Measurements from ENCODE around the gene POR. TPM values are rescaled to one million over a fixed set of nuclear protein-coding genes. Genes with fewer than 3 reads are reported as not detected.

Gene POR
- total and polyA plus RNA-seq, 4 donors: 116 to 973 (median 474) TPM

- DNase-seq (ENCODE audit: low spot score): no peak
- WGBS: 91% methylated on average over 1 of the region's 1 CpG
- TF ChIP-seq FOXA2 (IDR thresholded peaks at IDR 0.05): no peak
- no peak for TF ChIP-seq TAF1 (conservative IDR thresholded peaks at IDR 0.05)
- no peak for TF ChIP-seq RAD21 (IDR thresholded peaks at IDR 0.05)
- no peak for TF ChIP-seq FOXA1 (IDR thresholded peaks at IDR 0.05)
- no peak for TF ChIP-seq GABPA (IDR thresholded peaks at IDR 0.05 in 1 of 2, conservative IDR thresholded peaks at IDR 0.05 in 1 of 2)
- no peak for TF ChIP-seq SP1 (IDR thresholded peaks at IDR 0.05)
- no peak for TF ChIP-seq HNF4A (conservative IDR thresholded peaks at IDR 0.05)
- no peak for TF ChIP-seq REST (IDR thresholded peaks at IDR 0.05)
- TF ChIP-seq MAX (IDR thresholded peaks at IDR 0.05): no peak
- no peak for TF ChIP-seq ZBTB33 (IDR thresholded peaks at IDR 0.05)
- TF ChIP-seq JUND (IDR thresholded peaks at IDR 0.05): no peak
- no peak for TF ChIP-seq ATF3 (IDR thresholded peaks at IDR 0.05)
- no peak for TF ChIP-seq NR2F2 (IDR thresholded peaks at IDR 0.05)
- Histone ChIP-seq H3K36me3 (ENCODE audit: control insufficient read depth in 4 of 4, insufficient read depth in 3 of 4, low read depth in 1 of 4, low read length in 3 of 4) (peaks cover under 1 to 3% (median 2%) of the 10 kb centered on the region in 4 donors), H3K9ac (ENCODE audit: low read depth in 1 of 2, low read length in 2 of 2) (no peak overlapping the region), H3K27ac (ENCODE audit: low read depth in 1 of 2, low read length in 2 of 2) (no peak overlapping the region), H3K9me3 (ENCODE audit: control insufficient read depth in 4 of 4, low read length in 3 of 4) (no peaks in the 10 kb centered on the region), H3K27me3 (ENCODE audit: control insufficient read depth in 4 of 4, insufficient read depth in 4 of 4, low read length in 3 of 4) (no peaks in the 10 kb centered on the region), H3K4me1 (ENCODE audit: control insufficient read depth in 4 of 4, insufficient read depth in 4 of 4, low read length in 3 of 4) (no peaks in the 10 kb centered on the region), H3K4me3 (ENCODE audit: low read depth in 1 of 3, low read length in 3 of 3) (no peak overlapping the region)
Observed at GRCh38 chr7:76031964-76032363, 117.0 kb downstream of the POR start.

Small RNAs within 50 kb of the gene (small RNA-seq; reads per million reads assigned to genes)
- 6.5 reads per million, percentile 93 among the genes with 10 or more reads in this experiment for gene SNORA14A

Other genes with a start within 250 kb of the POR start
- 10 to 100 TPM in 1 of 2 donors, 1 to 10 TPM in 1; 3.8 to 13.6 TPM for gene HIP1, start 176.2 kb upstream of the POR start, total RNA-seq
- 1 to 10 TPM; 5.8 to 9.7 TPM for gene HIP1, start 176.2 kb upstream of the POR start, polyA plus RNA-seq
- gene CCL26, start 142.9 kb upstream of the POR start, total RNA-seq: not detected
- gene CCL26, start 142.9 kb upstream of the POR start, polyA plus RNA-seq: under 1 TPM; 0.09 to 0.33 TPM
- gene CCL24, start 101.3 kb upstream of the POR start, total RNA-seq: 1 to 10 TPM in 1 of 2 donors, under 1 TPM in 1; 0.47 to 2.1 TPM
- gene CCL24, start 101.3 kb upstream of the POR start, polyA plus RNA-seq: 1 to 10 TPM in 1 of 2 donors, not detected in 1; 1.6 TPM
- gene RHBDD2, start 36.1 kb upstream of the POR start, total RNA-seq: 10 to 100 TPM; 13.6 to 18.8 TPM
- gene RHBDD2, start 36.1 kb upstream of the POR start, polyA plus RNA-seq: 10 to 100 TPM; 55.7 to 65.0 TPM
- 10 to 100 TPM; 18.7 to 29.5 TPM for gene TMEM120A, start 79.4 kb downstream of the POR start, total RNA-seq
- 10 to 100 TPM; 34.8 to 73.9 TPM for gene TMEM120A, start 79.4 kb downstream of the POR start, polyA plus RNA-seq
- gene STYXL1, start 132.8 kb downstream of the POR start, total RNA-seq: 10 to 100 TPM; 16.7 to 17.6 TPM
- 10 to 100 TPM; 16.4 to 27.5 TPM for gene STYXL1, start 132.8 kb downstream of the POR start, polyA plus RNA-seq
- gene MDH2, start 133.0 kb downstream of the POR start, total RNA-seq: 10 to 100 TPM; 33.6 to 84.7 TPM
- 100 to 1,000 TPM; 241 to 275 TPM for gene MDH2, start 133.0 kb downstream of the POR start, polyA plus RNA-seq

All from liver (tissue), 10 donors.